ENCODE data around the gene CLIC6.

The CLIC6 gene

DNA sequence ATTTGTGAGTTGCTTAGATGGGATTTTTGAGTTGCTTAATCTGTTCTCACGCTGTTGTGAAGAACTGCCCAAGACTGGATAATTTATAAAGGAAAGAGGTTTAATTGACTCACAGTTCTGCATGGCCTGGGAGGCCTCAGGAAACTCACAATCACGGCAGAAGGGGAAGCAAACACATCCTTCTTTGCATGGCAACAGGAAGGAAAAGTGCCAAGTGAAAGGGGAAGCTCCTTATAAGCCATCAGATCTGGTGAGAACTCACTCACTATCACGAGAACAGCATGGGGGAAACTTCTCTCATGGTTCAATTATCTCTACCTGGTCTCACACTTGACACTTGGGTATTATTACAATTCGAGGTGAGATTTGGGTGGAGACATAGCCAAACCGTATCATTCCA is 10.3 kb downstream of the CLIC6 start:
- no peak overlapping the region for H3K4me3 ChIP-seq (ENCODE audit: low read length)
- TF ChIP-seq, protein P1, sequence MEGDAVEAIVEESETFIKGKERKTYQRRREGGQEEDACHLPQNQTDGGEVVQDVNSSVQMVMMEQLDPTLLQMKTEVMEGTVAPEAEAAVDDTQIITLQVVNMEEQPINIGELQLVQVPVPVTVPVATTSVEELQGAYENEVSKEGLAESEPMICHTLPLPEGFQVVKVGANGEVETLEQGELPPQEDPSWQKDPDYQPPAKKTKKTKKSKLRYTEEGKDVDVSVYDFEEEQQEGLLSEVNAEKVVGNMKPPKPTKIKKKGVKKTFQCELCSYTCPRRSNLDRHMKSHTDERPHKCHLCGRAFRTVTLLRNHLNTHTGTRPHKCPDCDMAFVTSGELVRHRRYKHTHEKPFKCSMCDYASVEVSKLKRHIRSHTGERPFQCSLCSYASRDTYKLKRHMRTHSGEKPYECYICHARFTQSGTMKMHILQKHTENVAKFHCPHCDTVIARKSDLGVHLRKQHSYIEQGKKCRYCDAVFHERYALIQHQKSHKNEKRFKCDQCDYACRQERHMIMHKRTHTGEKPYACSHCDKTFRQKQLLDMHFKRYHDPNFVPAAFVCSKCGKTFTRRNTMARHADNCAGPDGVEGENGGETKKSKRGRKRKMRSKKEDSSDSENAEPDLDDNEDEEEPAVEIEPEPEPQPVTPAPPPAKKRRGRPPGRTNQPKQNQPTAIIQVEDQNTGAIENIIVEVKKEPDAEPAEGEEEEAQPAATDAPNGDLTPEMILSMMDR (conservative IDR thresholded peaks at IDR 0.05; ENCODE audit: low read depth, low read length), result no peak
- no peak for DNase-seq (ENCODE audit: low read depth)

DNA sequence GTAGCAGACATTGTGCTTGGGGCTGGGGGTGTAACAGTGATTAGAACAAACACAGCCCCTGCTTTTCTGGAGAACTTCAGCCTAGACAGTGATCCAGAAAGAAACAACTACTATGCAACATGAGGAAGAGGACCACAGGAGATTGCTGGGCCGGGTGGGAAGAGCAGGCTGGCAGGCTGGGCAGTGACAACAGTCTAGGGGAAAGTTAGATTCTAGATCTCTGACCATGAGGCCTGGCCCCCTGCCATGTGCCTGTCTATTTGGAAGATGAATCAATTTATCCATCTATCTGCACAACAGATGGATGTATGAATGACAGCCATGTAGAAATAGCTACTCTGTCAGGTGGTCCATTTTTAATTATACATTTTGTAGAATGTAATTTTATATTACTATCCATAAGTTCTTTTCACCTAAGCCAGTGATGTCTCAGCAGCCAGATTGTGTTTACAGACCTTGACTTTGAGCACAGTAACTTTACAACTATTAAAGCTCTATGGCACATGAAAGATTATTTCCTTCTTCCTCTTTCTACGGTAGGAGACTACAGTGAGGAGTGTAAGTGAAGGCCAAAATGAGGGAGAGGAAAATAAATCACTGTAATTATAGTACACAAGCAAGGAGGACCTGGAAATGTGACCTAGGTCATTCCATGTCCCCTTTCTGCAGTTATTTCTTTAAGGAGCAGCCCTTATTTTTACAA is 15.5 kb downstream of the CLIC6 start:
- DNase-seq (ENCODE audit: low read depth), result no peak
- TF ChIP-seq, protein P1 (conservative IDR thresholded peaks at IDR 0.05; ENCODE audit: low read depth, low read length), result no peak
- no peak overlapping the region for H3K4me3 ChIP-seq (ENCODE audit: low read length)

DNA sequence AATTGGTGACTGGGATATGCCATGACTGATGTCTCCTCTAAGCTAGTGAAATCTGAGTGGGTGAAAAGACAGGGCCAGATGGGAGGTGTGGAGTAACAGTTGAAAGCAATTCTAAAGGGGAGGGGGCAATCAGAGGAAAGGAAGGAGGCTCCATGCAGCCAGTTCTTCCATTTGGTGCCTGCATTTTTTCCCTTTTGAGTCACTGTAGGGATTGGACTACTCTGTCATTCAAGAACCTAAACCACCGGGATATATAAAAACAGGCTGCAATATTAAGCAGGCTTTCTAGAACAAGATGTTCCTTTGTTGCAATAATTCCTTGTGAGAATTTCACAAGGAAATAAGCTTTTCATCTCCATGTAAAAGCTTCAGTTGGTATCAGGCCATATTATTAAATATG is 18.3 kb downstream of the CLIC6 start:
- TF ChIP-seq, protein P1 (conservative IDR thresholded peaks at IDR 0.05; ENCODE audit: low read depth, low read length), result no peak
- DNase-seq (ENCODE audit: low read depth), result no peak
- H3K4me3 ChIP-seq (ENCODE audit: low read length), result no peak overlapping the region

DNA sequence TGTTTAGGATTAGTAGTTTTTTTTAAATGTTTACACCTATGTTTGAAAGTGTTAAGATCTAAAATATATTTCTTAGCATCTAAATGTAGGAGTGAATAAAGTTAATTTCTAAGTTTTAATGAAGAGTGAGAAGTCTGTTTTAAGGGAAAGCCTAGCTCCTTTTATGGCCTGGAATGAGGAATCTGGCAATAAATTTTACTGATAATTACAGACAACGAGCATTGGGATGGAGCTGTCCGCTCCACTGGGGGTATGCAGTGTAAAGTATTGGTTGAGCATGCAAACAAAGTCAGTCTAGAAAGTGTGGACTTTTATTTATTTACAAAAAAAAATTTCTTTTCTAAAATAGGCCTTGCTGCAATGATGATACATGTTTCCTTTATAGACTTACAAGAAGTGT is 19.0 kb downstream of the CLIC6 start:
- no peak overlapping the region for H3K4me3 ChIP-seq (ENCODE audit: low read length)
- DNase-seq (ENCODE audit: low read depth), result no peak
- TF ChIP-seq, protein P1 (conservative IDR thresholded peaks at IDR 0.05; ENCODE audit: low read depth, low read length), result no peak

DNA sequence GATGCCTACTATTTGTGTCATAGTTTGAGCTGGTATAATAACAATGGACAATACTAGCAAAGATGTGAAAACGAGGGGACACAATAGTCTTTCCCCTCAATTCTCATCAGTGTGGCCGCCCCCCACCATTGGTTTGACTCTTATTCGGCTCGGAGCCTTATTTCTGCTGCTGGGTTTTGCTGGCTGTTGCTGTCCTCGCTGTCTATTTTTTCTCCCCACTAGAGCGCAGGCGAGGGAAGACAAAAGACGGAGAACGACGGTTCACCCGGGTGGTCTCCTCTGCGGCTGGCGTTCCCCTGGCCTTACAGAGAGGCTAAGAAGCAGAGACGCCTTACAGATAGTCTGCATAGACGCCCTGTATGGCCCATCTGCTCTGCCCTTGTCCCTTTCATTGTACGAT is 19.4 kb downstream of the CLIC6 start:
- no peak overlapping the region for H3K4me3 ChIP-seq (ENCODE audit: low read length)
- DNase-seq (ENCODE audit: low read depth), result no peak
- TF ChIP-seq, protein P1 (conservative IDR thresholded peaks at IDR 0.05; ENCODE audit: low read depth, low read length), result peak; percentile 59

DNA sequence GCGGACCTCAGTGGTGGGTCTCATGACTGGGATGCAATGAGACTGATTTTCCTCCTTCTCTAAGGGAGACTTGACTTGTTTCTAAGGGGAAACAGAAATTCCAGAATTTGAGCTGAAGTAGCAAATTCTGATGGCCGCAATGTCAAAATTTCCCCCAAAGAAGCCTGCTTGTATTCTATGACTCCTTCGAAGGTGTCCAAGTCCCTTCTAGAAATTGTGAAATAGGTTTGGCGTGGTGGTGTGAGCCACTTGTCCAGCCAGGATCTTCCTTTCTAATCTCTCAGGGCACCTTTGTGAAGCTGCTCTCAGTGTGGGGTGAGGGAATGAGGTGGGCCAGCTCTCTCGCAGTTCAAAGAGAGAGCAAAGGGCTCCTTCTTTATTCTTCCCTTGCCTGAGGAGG is 19.9 kb downstream of the CLIC6 start:
- TF ChIP-seq, protein P1 (conservative IDR thresholded peaks at IDR 0.05; ENCODE audit: low read depth, low read length), result no peak
- DNase-seq (ENCODE audit: low read depth), result no peak
- H3K4me3 ChIP-seq (ENCODE audit: low read length), result no peak overlapping the region

DNA sequence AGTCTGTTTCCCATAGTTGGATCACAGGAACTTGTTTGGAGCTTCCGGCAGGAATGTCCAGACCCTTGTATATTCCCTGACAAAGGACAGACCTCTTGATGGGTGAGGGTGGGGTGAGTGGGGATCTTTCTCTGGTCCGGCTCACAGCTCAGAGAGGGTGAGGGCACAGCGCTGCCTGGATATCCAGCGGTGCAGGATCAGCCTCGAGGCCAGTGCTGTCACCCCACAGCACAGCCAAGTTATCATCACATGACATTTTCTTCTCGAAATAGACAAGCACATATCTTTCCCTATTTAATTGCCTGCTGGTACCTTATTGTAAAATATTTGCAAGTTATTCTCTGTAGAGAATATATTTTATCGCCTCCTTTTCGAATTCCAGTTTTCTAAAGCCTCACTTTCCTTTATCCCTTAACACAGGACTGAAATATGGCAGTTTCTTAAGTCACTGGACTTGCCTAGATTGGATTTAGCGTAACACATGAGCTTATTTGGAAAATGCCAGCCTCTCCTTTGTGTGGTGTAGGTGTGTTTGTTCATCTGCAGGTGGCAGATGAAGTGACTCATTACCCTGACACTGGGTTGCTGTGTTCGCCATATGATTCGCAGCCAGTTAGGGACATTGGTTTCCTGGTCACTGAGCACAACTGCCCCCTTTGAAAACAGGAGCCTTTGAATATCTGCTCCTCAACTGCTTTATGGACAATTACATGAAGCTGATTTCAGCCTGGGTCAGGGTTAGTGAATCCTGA is 21.4 kb downstream of the CLIC6 start:
- H3K4me3 ChIP-seq (ENCODE audit: low read length), result no peak overlapping the region
- DNase-seq (ENCODE audit: low read depth), result no peak
- TF ChIP-seq, protein P1 (conservative IDR thresholded peaks at IDR 0.05; ENCODE audit: low read depth, low read length), result no peak

Measured in retinal pigment epithelial cell (primary cell).